Measurements from ENCODE around the gene CCDC27. TPM values are rescaled to one million over a fixed set of nuclear protein-coding genes. Genes with fewer than 3 reads are reported as not detected.
A peak's percentile ranks its signal among the peaks of the same experiment; 100 is the strongest.

Gene CCDC27
- total RNA-seq, 1 donor from 2014 or later, result not detected

DNA sequence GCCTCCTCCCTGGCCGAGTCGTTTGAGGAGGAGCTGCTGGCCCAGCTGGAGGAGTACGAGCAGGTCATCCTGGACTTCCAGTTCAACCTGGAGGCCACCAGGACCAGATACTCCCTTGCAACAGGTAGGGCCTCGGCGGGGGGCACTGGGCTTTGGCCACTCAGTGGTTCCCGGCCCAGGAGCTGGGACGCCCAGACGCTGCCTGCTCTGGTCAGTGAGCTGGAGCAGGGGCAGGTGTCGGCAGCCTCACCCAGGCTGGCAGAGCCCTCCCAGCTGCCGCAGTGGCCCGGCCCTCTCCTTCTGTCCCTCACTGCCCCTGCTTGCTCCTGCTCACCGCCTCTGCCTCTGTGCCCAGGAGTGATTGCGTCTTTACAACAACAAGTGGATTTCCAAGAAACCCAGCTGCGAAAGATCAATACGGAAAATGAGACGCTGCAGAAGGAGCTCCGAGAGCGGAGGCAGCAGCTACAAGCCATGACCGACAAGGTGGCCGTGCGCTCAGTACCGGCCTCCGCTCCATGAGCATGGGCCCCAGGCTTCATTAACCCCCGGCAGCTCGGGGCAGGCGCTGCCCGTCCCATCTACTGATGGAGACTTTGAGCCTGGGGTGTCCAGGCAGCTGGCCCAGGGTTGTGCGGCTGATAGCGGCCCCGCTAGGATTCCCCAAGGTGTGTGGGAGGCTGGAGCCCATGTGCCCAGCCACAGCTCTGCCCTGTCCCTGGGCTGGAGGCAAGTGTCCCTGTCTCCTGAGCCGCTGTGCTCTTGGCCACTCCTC, 11.3 kb downstream of the CCDC27 start:
- Histone ChIP-seq H3K27me3 (ENCODE audit: control insufficient read depth in 3 of 3, insufficient read depth in 3 of 3, low read length in 3 of 3) (peaks cover 5 to 23% (median 18%) of the 10 kb centered on the region in 3 donors), H3K4me3 (ENCODE audit: low read length in 3 of 3) (no peak overlapping the region), H3K36me3 (ENCODE audit: control insufficient read depth in 3 of 3, insufficient read depth in 3 of 3, low read length in 3 of 3) (no peaks in the 10 kb centered on the region), H3K4me1 (ENCODE audit: control insufficient read depth in 3 of 3, insufficient read depth in 3 of 3, low read length in 3 of 3) (peaks cover 3 to 6% (median 3%) of the 10 kb centered on the region in 3 donors), H3K9me3 (ENCODE audit: control insufficient read depth in 3 of 3, low read length in 3 of 3) (no peaks in the 10 kb centered on the region), H3K9ac (ENCODE audit: low read depth in 1 of 3, low read length in 3 of 3) (no peak overlapping the region), H3K27ac (ENCODE audit: low read depth, low read length) (no peak overlapping the region)

DNA sequence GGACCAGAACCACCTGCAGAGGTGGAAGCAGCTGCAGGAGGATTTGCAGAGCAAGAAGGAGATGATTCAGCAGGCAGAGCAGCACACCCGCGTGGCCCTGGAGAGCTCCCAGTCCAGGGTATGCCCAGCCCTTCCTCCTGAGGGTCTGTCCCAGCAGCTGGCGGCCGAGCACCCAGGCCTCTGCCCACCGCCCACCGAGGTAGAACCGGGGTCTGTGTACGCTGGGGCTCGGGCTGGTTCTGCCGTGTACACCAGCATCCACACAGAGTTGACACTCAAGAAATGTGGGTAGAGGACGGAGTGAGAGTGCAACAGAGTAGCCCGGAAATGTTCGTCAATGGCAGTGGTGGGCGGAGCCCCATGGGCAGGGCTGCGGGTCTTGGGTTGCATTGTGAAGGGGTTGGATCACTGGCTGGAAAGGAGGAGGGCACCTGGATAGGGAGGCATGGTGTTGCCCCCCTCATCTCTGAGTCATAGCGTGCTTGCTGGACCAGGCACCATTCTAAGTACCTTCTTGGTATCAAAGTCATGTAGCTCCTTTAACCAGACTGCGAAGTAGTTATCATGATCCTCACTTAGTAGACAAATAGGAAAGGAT, 15.2 kb downstream of the CCDC27 start:
- Histone ChIP-seq H3K4me1 (ENCODE audit: control insufficient read depth in 3 of 3, insufficient read depth in 3 of 3, low read length in 3 of 3) (peaks cover 5 to 11% (median 8%) of the 10 kb centered on the region in 3 donors), H3K9me3 (ENCODE audit: control insufficient read depth in 3 of 3, low read length in 3 of 3) (no peaks in the 10 kb centered on the region), H3K36me3 (ENCODE audit: control insufficient read depth in 3 of 3, insufficient read depth in 3 of 3, low read length in 3 of 3) (no peaks in the 10 kb centered on the region), H3K27me3 (ENCODE audit: control insufficient read depth in 3 of 3, insufficient read depth in 3 of 3, low read length in 3 of 3) (peaks cover 5 to 23% (median 18%) of the 10 kb centered on the region in 3 donors), H3K9ac (ENCODE audit: low read depth in 1 of 3, low read length in 3 of 3) (no peak overlapping the region), H3K4me3 (ENCODE audit: low read length in 3 of 3) (no peak overlapping the region), H3K27ac (ENCODE audit: low read depth, low read length) (no peak overlapping the region)

DNA sequence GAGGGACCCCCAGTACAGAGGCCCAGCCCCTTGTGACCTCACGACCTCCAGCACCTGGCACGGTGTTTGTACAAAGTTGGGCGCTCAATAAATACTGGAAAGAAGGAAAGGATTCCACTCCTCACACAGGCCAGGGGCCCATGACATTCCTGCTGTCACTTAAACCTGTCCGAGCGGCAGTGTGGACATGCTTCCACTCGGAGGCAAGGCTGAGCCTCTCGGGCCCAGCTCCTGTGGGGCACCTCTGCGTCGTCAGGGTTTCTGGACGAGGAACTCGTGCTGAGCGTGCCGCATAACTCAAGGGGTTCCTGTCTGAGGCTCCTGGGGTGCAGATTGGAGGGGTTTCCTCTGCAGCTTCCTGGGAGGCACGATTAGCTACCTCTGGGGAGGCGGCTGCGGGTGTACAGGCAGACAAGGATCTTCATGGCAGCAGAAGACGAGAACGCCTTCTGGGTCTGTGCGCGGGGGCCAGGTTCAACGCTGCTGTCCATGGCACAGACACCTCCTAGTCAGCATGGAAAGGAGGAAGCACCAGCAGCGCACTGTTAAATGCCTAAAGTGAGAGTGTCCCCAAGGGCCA, 16.7 kb downstream of the CCDC27 start:
- Histone ChIP-seq H3K9me3 (ENCODE audit: control insufficient read depth in 3 of 3, low read length in 3 of 3) (no peaks in the 10 kb centered on the region), H3K9ac (ENCODE audit: low read depth in 1 of 3, low read length in 3 of 3) (no peak overlapping the region), H3K27me3 (ENCODE audit: control insufficient read depth in 3 of 3, insufficient read depth in 3 of 3, low read length in 3 of 3) (peaks cover 3 to 15% (median 15%) of the 10 kb centered on the region in 3 donors), H3K27ac (ENCODE audit: low read depth, low read length) (no peak overlapping the region), H3K4me1 (ENCODE audit: control insufficient read depth in 3 of 3, insufficient read depth in 3 of 3, low read length in 3 of 3) (peaks cover 5 to 20% (median 14%) of the 10 kb centered on the region in 3 donors), H3K36me3 (ENCODE audit: control insufficient read depth in 3 of 3, insufficient read depth in 3 of 3, low read length in 3 of 3) (no peaks in the 10 kb centered on the region), H3K4me3 (ENCODE audit: low read length in 3 of 3) (no peak overlapping the region)

DNA sequence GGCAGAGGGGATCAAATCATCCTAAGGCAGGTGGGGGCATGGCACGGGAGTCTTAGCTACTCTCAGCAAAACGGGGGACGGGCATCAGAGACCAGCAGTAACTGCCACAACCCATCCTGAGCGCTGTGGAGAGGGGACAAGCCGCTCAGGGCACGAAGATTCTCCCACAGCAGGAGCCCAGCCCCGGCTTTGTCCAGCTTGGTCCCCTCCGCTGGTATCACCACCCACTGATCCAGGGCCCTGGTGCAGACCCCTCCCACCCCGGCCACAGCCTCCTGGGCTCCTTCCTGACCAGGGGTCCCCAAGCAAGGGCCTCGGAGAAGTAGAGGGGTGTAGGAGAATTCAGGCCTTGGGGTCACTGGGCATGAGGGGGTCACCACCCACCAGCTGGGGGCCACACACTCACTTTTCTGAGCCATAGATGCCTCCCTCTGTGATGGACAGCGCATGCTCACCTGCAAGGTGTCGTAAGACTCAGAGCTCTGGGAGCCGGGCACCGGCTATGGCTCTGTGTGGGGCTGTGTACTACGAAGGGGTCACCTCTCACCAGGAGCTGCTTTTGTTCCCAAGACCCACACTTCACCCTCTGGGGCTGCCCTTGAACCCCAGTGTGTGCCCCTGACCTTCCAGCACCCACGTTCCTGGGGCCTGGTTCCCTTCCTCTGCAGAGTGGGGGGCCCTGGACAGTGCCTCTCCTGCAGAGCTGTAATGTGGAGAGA, 18.0 kb downstream of the CCDC27 start:
- Histone ChIP-seq H3K4me3 (ENCODE audit: low read length in 3 of 3) (no peak overlapping the region), H3K27me3 (ENCODE audit: control insufficient read depth in 3 of 3, insufficient read depth in 3 of 3, low read length in 3 of 3) (peaks cover 3 to 14% (median 13%) of the 10 kb centered on the region in 3 donors), H3K27ac (ENCODE audit: low read depth, low read length) (no peak overlapping the region), H3K9me3 (ENCODE audit: control insufficient read depth in 3 of 3, low read length in 3 of 3) (no peaks in the 10 kb centered on the region), H3K9ac (ENCODE audit: low read depth in 1 of 3, low read length in 3 of 3) (no peak overlapping the region), H3K4me1 (ENCODE audit: control insufficient read depth in 3 of 3, insufficient read depth in 3 of 3, low read length in 3 of 3) (peaks cover 5 to 23% (median 14%) of the 10 kb centered on the region in 3 donors), H3K36me3 (ENCODE audit: control insufficient read depth in 3 of 3, insufficient read depth in 3 of 3, low read length in 3 of 3) (no peaks in the 10 kb centered on the region)

DNA sequence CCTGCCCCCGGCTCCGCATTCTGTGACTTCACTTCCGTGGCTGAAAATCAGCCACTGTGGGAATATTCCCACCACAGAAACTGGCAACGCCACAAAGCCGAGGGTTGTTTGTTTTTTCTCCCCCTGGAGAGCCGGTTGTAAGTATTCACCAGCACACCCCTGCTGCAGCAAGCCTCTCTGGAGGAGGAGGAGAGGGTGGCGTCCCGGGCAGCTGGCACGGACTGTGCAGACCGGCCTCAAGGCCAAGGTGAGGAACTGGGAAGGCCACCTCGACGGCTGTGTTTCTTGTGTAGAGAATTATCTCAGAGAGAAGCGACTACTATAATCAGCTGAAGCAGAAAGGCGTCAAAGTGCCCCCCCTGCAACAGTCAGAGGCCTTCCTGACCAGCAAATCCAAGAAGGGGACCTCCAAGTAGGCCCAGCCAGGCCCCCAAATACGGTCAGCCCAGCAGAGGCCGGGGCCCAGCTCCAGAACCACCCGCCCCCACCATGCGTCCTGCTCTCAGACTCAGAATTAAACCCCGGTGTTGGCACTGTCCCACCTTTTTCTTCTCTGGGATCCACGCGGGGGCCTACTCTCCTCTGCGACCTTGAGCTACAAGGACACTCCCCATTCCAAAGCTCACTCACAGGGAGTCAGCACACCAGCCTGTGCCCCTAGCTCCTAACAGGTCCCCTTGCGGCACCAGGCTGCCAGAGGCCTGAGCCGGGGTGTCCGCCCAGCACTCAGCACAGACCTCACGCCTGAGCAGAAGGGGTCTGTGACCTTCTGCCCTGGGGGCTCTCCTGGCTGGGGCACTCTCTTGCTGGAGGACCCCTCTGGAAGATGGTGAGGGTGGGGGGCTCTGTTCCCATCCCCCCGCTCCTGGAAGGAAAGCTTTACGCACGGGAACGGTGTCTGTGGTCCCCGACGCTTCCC, 19.1 kb downstream of the CCDC27 start:
- Histone ChIP-seq H3K4me1 (ENCODE audit: control insufficient read depth in 3 of 3, insufficient read depth in 3 of 3, low read length in 3 of 3) (peaks cover 11 to 34% (median 19%) of the 10 kb centered on the region in 3 donors), H3K36me3 (ENCODE audit: control insufficient read depth in 3 of 3, insufficient read depth in 3 of 3, low read length in 3 of 3) (no peaks in the 10 kb centered on the region), H3K27ac (ENCODE audit: low read depth, low read length) (no peak overlapping the region)

DNA sequence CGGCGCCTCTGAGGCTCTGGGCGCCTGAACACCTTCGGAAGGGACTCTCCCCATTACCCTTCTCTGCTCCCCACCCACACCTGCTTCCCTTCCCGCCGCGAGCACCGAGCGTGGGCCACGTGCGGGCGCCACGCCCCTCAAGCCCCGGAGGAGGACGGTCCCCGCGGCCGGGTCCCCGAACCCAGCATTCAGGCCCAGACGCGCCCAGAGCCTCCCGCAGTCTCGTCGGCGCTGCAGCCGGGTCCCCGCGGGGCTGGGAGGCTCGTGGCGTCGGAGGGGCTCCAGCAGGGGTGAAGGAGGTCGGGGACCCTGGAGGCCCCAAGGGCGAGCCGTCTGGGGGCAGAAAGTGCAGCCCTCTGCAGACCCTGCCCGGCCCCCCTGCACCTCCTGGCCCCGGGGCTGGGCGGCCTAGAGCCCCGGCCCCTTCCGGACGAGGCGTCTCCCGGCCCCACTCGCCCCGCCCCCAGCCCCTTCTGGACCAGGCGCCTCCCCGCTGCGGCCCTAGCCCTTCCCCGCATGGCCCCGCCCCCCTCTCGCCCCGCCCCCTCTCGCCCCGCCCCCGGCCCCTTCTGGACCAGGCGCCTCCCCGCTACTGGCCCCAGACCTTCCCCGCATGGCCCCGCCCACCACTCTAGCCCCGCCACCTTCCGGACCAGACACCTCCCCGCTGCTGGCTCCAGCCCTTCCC, 19.9 kb downstream of the CCDC27 start:
- Histone ChIP-seq H3K9ac (ENCODE audit: low read depth in 1 of 3, low read length in 3 of 3) (peak overlapping the region in 2 of 3 donors; percentile 45 to 53), H3K4me3 (ENCODE audit: low read length in 3 of 3) (peak overlapping the region; percentile 48 to 68 (median 52)), H3K27ac (ENCODE audit: low read depth, low read length) (no peak overlapping the region), H3K27me3 (ENCODE audit: control insufficient read depth in 3 of 3, insufficient read depth in 3 of 3, low read length in 3 of 3) (peaks cover 3 to 11% (median 10%) of the 10 kb centered on the region in 3 donors), H3K4me1 (ENCODE audit: control insufficient read depth in 3 of 3, insufficient read depth in 3 of 3, low read length in 3 of 3) (peaks cover 11 to 34% (median 19%) of the 10 kb centered on the region in 3 donors), H3K36me3 (ENCODE audit: control insufficient read depth in 3 of 3, insufficient read depth in 3 of 3, low read length in 3 of 3) (no peaks in the 10 kb centered on the region), H3K9me3 (ENCODE audit: control insufficient read depth in 3 of 3, low read length in 3 of 3) (no peaks in the 10 kb centered on the region)

More for the DNA sequence above, 19.1 kb downstream of the CCDC27 start:
- H3K4me3 ChIP-seq (ENCODE audit: low read length in 3 of 3), result peak overlapping the region; percentile 48 to 68 (median 52)
- peak overlapping the region in 2 of 3 donors; percentile 45 to 53 for H3K9ac ChIP-seq (ENCODE audit: low read depth in 1 of 3, low read length in 3 of 3)
- H3K9me3 ChIP-seq (ENCODE audit: control insufficient read depth in 3 of 3, low read length in 3 of 3), result no peaks in the 10 kb centered on the region
- H3K27me3 ChIP-seq (ENCODE audit: control insufficient read depth in 3 of 3, insufficient read depth in 3 of 3, low read length in 3 of 3), result peaks cover 3 to 14% (median 13%) of the 10 kb centered on the region in 3 donors

DNA sequence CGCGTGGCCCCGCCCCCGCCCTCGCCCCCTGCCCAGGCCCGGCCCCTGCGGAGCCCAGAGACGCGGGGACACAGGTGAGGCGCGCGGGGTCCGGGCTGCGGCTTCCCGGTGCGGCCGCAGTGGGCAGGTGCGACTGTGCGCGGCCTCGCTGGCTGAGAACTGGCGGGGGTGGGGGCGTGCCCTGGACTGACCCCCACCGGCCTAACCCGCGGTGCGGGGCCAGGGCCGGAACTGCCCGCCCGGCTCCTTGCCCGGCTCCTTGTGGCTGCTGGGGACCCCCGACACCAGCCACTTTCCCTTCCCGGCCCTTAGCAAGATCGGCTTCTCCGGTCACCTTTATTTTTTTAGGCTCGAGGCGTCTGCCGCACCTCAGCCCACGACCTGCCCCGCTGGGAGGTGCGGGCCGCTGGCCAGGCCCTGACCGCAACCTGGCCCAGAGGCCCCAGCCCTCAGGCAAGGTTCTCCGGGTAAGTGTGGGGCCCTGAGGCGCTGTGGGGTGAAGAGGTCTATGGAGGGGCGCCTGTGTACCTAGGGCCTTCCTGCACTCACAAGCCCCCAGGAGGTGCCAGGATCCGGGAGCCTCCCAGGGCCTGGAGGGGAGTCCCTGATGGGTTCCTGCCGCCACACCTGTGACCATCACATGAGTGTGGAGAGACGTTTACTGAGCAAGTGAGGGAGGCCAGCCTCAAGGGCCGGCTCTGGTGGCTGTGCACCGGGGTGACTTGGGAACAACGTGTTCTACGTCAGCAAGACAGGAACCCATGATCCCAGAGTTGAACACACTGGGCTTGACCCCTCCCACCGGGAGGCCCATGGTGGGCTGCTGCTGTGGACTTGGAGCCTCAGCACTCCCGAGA, 20.7 kb downstream of the CCDC27 start, which contains the start of gene SMIM1:
Gene SMIM1, plus strand, starts transcription at position 35 of the 857 bp plus-strand sequence. CDS start 2,625 bp downstream, outside the sequence.
- Histone ChIP-seq H3K27me3 (ENCODE audit: control insufficient read depth in 3 of 3, insufficient read depth in 3 of 3, low read length in 3 of 3) (peaks cover 0 to 8% (median 6%) of the 10 kb centered on the region in 3 donors), H3K4me3 (ENCODE audit: low read length in 3 of 3) (peak within 1 kb of the TSS; percentile 48 to 68 (median 52)), H3K4me1 (ENCODE audit: control insufficient read depth in 3 of 3, insufficient read depth in 3 of 3, low read length in 3 of 3) (peaks cover 11 to 34% (median 21%) of the 10 kb centered on the region in 3 donors), H3K9ac (ENCODE audit: low read depth in 1 of 3, low read length in 3 of 3) (peak within 1 kb of the TSS in 2 of 3 donors; percentile 50 to 53), H3K27ac (ENCODE audit: low read depth, low read length) (no peak within 1 kb of the TSS), H3K9me3 (ENCODE audit: control insufficient read depth in 3 of 3, low read length in 3 of 3) (no peaks in the 10 kb centered on the region), H3K36me3 (ENCODE audit: control insufficient read depth in 3 of 3, insufficient read depth in 3 of 3, low read length in 3 of 3) (no peaks in the 10 kb centered on the region)

Data from skeletal muscle tissue (tissue), 4 donors.